AG04449 (cell line): Measurements from ENCODE around the gene MBTPS1.

Source experiments
- CTCF ChIA-PET: fragments of 350-600 bp; formaldehyde crosslinking; extraction: SDS; loops from one replicate; lab custom pipeline; 2021; ENCODE audit warnings: antibody characterized with exemption; lab: Yijun Ruan, JAX
- POLR2A ChIA-PET: fragments of 400-600, 350-600 bp; formaldehyde crosslinking; extraction: SDS; loops from one replicate; lab custom pipeline; 2020; ENCODE audit warnings: antibody characterized with exemption, inconsistent platforms; lab: Yijun Ruan, JAX
- DNase-seq: peaks from one replicate; pipeline ENCODE4 v3.0.0-alpha.2; 2010; ENCODE audit warnings: low read depth, low spot score
- H3K4me3 ChIP-seq: 2 replicates; pipeline ENCODE4 v1.5.1; 2011; ENCODE audit warnings: low read depth, mild to moderate bottlenecking, control low read depth, low read length
- TF ChIP-seq, protein P1 (sequence below): IDR thresholded peaks from one replicate; pipeline ENCODE4 v1.5.1; 2011; ENCODE audit warnings: mild to moderate bottlenecking, moderate library complexity, low read length, control low read depth, inconsistent platforms; ENCODE audit not compliant: insufficient read depth; ENCODE audit errors: missing control alignments

MBTPS1 gene

DNA sequence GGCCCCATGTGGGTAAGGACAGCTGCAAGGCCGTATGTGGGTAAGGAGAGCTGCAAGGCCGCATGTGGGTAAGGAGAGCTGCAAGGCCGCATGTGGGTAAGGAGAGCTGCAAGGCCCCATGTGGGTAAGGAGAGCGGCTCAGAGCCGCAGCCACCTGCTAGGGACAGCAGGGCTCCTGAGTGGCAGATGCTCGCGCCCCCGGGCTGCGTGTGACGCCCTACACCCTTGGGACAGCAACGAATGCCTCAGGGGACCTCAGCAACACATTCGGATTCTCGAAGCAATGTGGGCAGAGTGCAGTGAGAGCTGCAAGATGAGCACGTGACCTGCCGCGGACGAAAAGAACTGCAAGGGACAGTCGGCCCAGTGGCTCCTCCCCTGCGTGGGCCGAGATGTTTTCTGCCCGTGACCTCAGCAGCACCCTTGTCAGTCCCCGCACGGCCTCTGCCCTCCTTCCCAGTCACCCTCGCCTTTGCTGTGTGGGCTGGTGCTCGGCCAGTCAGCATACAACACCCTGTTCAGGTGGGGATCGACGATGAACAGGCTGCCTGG is 64.6 kb downstream of the MBTPS1 start:
- H3K4me3 ChIP-seq: no peak overlapping the region
- ChIA-PET CTCF (interaction anchor here (1.3 to 20.0 kb wide), 4 partner anchors 11 to 97 kb away, joined by 3 to 662 read pairs (median 52); partner anchors contain the start of gene OSGIN1), POLR2A (no interaction called here)

DNA sequence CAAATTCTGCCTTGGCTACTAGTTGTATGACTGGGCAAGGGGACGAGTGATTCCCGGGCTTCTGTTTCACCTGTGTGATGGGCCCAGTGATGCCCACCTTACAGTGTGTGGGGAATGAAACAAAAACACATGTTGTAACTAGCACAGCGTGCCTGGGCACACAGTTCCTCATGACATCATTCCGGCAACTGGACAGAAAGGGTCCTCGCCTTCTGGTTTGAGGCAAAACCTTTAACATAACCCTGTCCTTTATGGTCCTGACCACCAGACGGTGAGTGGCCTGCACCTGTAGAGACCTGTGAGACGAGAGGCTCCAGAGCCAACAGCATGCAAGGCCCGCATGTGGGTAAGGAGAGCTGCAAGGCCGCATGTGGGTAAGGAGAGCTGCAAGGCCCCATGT is 66.4 kb downstream of the MBTPS1 start:
- ChIA-PET POLR2A (no interaction called here), CTCF (interaction anchor here (0.6 to 2.3 kb wide), 2 partner anchors 13 to 15 kb away, joined by 3 to 10 read pairs; no protein-coding TSS in a partner anchor)
- TF ChIP-seq, protein P1, sequence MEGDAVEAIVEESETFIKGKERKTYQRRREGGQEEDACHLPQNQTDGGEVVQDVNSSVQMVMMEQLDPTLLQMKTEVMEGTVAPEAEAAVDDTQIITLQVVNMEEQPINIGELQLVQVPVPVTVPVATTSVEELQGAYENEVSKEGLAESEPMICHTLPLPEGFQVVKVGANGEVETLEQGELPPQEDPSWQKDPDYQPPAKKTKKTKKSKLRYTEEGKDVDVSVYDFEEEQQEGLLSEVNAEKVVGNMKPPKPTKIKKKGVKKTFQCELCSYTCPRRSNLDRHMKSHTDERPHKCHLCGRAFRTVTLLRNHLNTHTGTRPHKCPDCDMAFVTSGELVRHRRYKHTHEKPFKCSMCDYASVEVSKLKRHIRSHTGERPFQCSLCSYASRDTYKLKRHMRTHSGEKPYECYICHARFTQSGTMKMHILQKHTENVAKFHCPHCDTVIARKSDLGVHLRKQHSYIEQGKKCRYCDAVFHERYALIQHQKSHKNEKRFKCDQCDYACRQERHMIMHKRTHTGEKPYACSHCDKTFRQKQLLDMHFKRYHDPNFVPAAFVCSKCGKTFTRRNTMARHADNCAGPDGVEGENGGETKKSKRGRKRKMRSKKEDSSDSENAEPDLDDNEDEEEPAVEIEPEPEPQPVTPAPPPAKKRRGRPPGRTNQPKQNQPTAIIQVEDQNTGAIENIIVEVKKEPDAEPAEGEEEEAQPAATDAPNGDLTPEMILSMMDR: no peak
- H3K4me3 ChIP-seq: no peak overlapping the region
- DNase-seq: no peak

More for the DNA sequence above, 64.6 kb downstream of the MBTPS1 start:
- TF ChIP-seq, protein P1: no peak
- DNase-seq: no peak

DNA sequence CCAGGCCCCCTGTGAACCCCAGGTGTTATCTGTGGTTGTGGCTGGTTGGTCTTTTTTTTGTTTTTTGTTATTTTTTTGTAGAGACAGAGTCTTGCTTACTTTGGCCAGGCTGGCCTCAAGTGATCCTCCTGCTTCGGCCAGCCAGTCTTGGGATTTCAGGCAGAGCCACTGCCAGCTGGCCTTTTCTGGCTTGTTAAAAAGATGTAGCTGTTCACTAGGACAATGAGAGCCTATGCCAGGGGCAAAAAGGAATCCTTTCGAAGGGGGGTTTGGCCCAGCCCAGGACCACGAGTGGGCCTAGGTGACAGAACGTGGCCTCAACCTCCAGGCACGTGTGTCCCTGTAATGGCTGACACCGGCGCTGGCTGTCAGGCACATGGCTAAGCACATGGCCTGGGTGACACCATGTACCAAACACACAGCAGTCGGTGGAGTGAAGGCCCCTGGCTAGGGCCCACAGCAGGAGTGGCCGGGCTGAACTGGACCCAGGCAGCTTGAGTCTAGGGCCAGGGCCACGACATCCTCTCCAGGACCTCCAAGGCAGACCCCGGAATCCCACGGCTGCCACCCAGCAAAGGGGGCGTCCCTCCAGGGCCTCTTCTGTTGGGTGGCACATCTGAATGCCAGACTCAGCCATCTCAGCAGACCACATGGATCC is 67.2 kb downstream of the MBTPS1 start:
- no peak for DNase-seq
- ChIA-PET POLR2A (no interaction called here), CTCF (interaction anchor here (0.9 to 1.3 kb wide), 2 partner anchors 14 to 16 kb away, joined by 3 to 4 read pairs; no protein-coding TSS in a partner anchor)
- H3K4me3 ChIP-seq: no peak overlapping the region
- TF ChIP-seq, protein P1: no peak

DNA sequence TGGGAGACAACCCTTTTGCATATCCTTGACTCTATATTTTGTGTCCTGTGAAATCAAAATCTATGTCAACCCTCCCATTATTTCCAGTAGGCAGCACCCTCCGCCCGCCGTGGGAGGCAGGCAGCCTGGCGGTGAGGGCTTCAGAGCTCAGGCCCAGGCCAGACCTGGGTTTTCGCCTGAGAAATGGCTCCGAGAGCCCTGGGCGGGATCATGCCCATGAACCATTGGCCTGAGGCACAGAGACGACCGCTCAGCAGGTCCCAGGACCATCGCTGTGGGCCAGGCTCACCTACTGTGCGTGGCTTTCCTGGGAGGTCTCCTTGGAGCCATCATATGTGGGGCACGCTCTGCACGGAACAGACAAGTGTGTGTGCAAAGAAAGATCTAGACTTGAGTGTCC is 67.9 kb downstream of the MBTPS1 start:
- DNase-seq: no peak
- H3K4me3 ChIP-seq: no peak overlapping the region
- CTCF ChIA-PET: interaction anchor here (0.9 to 3.3 kb wide), 3 partner anchors 12 to 17 kb away, joined by 3 to 12 read pairs (median 4); no protein-coding TSS in a partner anchor
- POLR2A ChIA-PET: no interaction called here
- TF ChIP-seq, protein P1: no peak

DNA sequence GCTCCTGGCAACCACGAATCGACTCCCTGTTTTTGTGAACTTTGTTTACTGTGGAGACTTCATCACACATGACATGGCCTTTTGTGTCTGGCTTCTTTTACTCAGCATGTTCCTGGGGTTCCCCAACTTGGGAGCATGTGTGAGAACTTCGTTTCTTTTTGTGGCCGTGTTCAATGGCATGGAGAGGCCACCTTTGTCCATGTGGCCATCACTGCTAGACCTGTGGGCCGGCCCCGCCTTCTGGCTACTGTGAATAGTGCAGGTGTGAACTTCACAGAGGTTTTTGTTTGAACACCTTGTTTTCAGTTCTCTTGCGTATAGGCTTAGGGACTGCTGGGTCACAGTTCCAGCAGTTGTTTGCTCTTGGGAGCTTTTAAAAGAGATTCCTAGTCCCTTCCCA is 68.5 kb downstream of the MBTPS1 start:
- DNase-seq: no peak
- H3K4me3 ChIP-seq: no peak overlapping the region
- ChIA-PET CTCF (interaction anchor here (0.9 to 3.3 kb wide), 4 partner anchors 13 to 17 kb away, joined by 3 to 12 read pairs (median 6); no protein-coding TSS in a partner anchor), POLR2A (no interaction called here)
- TF ChIP-seq, protein P1: no peak

DNA sequence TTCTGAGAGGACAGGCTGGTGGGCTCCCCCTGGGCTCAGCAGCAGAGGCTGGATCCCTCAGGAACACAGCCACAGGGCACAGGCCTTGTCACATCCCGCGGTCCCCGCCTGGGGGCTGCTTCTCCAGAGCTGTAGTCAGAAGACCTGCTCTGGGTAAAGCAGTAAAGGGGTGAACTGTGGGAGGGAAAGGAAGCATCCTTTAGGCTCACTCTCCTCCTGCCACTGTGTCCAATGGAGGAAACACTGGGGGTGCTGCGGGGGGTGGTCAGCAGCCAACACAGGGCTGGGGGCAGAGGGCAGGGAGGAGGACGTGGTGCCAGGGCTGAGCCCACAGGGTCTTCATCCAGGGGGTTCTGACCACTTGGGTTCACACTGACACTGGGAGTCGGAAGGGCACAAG is 69.1 kb downstream of the MBTPS1 start:
- ChIA-PET POLR2A (no interaction called here), CTCF (interaction anchor here (1.7 to 3.3 kb wide), 3 partner anchors 11 to 18 kb away, joined by 5 to 12 read pairs (median 9); no protein-coding TSS in a partner anchor)
- H3K4me3 ChIP-seq: no peak overlapping the region
- TF ChIP-seq, protein P1: no peak
- DNase-seq: no peak
